Measurements from ENCODE around the gene TDRD12.
"Not testable (repeated sequence)": the region's sequence is repeated elsewhere in the genome, so short reads cannot be mapped to it uniquely, and the experiment has no call there.

TDRD12 gene

GRCh38 chr19:32692727-32693061 is 26.9 kb upstream of the TDRD12 start:
- no peak for DNase-seq

GRCh38 chr19:32693151-32694108 is 26.1 kb upstream of the TDRD12 start:
- peak; percentile 53 to 67 (median 57) for DNase-seq

GRCh38 chr19:32694316-32694715 is 25.3 kb upstream of the TDRD12 start:
- not testable (repeated sequence) for DNase-seq

GRCh38 chr19:32694851-32695250 is 24.7 kb upstream of the TDRD12 start:
- not testable (repeated sequence) for DNase-seq

- DNase-seq: peak; percentile 84 to 90 (median 87)
These were observed 24.1 kb upstream of the TDRD12 start for GRCh38 chr19:32695506-32695905.

- DNase-seq: peak; percentile 84 to 88 (median 86)
These were observed 22.8 kb upstream of the TDRD12 start for GRCh38 chr19:32696771-32697170.

GRCh38 chr19:32700129-32700528 is 19.4 kb upstream of the TDRD12 start:
- not testable (repeated sequence) for DNase-seq

- DNase-seq: no peak
These were observed 17.6 kb upstream of the TDRD12 start for GRCh38 chr19:32702010-32702409.

- DNase-seq: not testable (repeated sequence)
These were observed 15.6 kb upstream of the TDRD12 start for GRCh38 chr19:32704006-32704405.

GRCh38 chr19:32708457-32708856 is 11.1 kb upstream of the TDRD12 start:
- DNase-seq: no peak

- no peak for DNase-seq
These were observed 10.5 kb upstream of the TDRD12 start for GRCh38 chr19:32709032-32709431.

GRCh38 chr19:32711747-32712146 is 7.8 kb upstream of the TDRD12 start:
- no peak for DNase-seq

- DNase-seq: not testable (repeated sequence)
These were observed 3.4 kb upstream of the TDRD12 start for GRCh38 chr19:32716203-32716602.

GRCh38 chr19:32717496-32717895 is 2.1 kb upstream of the TDRD12 start:
- no peak for DNase-seq

- no peak for DNase-seq
These were observed 1.3 kb upstream of the TDRD12 start for GRCh38 chr19:32718286-32718685.

- DNase-seq: no peak
These were observed 809 bp downstream of the TDRD12 start for GRCh38 chr19:32720216-32720935.

- DNase-seq: no peak
These were observed 1.3 kb downstream of the TDRD12 start for GRCh38 chr19:32720936-32721250.

GRCh38 chr19:32735936-32736335 is 16.4 kb downstream of the TDRD12 start:
- DNase-seq: no peak

- DNase-seq: no peak
These were observed 23.5 kb downstream of the TDRD12 start for GRCh38 chr19:32743021-32743420.

- no peak for DNase-seq
These were observed 23.9 kb downstream of the TDRD12 start for GRCh38 chr19:32743447-32743846.

GRCh38 chr19:32744555-32745325 is 25.2 kb downstream of the TDRD12 start:
- DNase-seq: no peak

GRCh38 chr19:32745594-32746251 is 26.2 kb downstream of the TDRD12 start:
- DNase-seq: not testable (repeated sequence)

Data from suppressor macrophage treated with lipopolysaccharide for 1 hour (primary cell).